Duodenal mucosa (tissue), 2 donors: Measurements from ENCODE around the gene HOXC13.

Experiments
- H3K27ac ChIP-seq: one replicate; pipeline ENCODE4 v1.7.0; 2013; ENCODE audit warnings: low read depth, low read length
- H3K27me3 ChIP-seq, 2 donors: one replicate each; pipeline ENCODE4 v1.7.0; 2013; ENCODE audit warnings: low read length in 2 of 2, control low read depth in 1 of 2; ENCODE audit not compliant: insufficient read depth in 2 of 2, control insufficient read depth in 1 of 2
- H3K36me3 ChIP-seq, 2 donors: one replicate each; pipeline ENCODE4 v1.7.0; 2013; ENCODE audit warnings: low read length in 2 of 2, control low read depth in 1 of 2; ENCODE audit not compliant: insufficient read depth in 2 of 2, control insufficient read depth in 1 of 2
- H3K4me1 ChIP-seq, 2 donors: one replicate each; pipeline ENCODE4 v1.7.0; 2013; ENCODE audit warnings: low read length in 2 of 2, control low read depth in 1 of 2; ENCODE audit not compliant: insufficient read depth in 2 of 2, control insufficient read depth in 1 of 2
- H3K4me3 ChIP-seq, 2 donors: one replicate each; pipeline ENCODE4 v1.7.0; 2013; ENCODE audit warnings: low read length in 2 of 2, low read depth in 1 of 2
- H3K9ac ChIP-seq, 2 donors: one replicate each; pipeline ENCODE4 v1.7.0; 2013; ENCODE audit warnings: low read length in 2 of 2, low read depth in 1 of 2
- H3K9me3 ChIP-seq, 2 donors: one replicate each; pipeline ENCODE4 v1.7.0; 2013; ENCODE audit warnings: low read length in 2 of 2, control low read depth in 1 of 2; ENCODE audit not compliant: control insufficient read depth in 1 of 2

The HOXC13 gene

DNA sequence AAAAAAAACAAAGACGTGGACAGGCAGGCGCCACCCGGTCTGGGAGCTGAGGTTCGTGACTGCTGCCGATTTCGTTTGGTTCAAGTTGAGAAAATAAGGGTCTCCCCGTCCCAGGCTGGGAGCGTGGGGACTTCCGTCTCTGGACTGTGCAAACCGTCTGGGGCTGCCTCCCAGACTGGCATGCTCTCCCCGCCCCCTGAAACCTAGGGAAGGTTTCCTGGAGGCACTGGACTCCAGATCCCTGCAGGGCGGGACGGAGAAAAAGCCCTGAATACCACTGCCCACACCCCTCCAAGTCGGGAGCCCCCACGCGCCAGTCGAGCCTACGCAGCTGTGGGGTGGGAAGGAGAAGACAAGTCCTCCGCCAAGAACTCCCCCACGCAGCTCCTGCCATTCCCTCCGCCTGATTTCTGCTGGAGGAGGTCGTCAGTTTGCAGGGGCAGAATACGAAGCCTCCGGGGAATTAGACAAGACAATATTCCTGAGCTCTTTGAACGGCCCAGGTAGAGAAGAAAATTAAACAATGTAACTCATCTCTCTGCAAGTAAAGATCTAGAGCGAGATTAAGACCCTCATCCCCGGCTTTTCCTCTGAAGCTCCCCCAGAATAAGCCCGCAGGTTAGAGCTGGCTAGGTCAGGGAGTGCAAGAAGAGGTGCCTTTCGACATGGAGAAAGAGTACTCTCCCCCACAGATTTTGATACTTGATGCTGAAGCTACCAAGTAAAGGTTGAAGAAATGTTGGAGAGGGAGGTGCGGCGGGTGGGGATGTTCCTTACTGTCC is 10.4 kb upstream of the HOXC13 start:
- H3K4me3 ChIP-seq, result no peak overlapping the region
- peaks cover 75 to 98% of the 10 kb centered on the region in 2 donors for H3K27me3 ChIP-seq
- no peaks in the 10 kb centered on the region for H3K9me3 ChIP-seq
- no peak overlapping the region for H3K27ac ChIP-seq
- H3K36me3 ChIP-seq, result no peaks in the 10 kb centered on the region
- H3K9ac ChIP-seq, result no peak overlapping the region
- no peaks in the 10 kb centered on the region for H3K4me1 ChIP-seq

DNA sequence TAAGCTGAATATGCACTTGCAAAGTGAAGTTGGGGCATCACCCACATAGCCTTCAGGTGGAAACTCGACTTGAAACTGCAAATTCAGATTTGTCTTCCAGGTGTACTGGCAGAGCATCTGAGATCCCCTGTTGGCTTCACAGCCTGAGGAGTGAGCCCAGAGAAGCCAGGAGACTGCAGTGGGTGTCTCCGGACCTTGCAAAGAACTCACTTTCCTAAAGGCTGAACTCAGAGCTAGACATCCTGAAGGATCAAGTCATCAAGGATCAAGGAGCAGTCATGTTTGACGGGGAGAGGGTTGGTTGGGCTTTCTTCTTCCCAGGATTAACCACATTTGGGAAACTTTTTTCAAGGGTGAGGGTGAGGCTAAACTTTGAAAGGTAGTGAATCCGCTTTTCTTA is 9.1 kb upstream of the HOXC13 start:
- H3K27me3 ChIP-seq, result peaks cover 85 to 98% of the 10 kb centered on the region in 2 donors
- H3K27ac ChIP-seq, result no peak overlapping the region
- H3K4me1 ChIP-seq, result no peaks in the 10 kb centered on the region
- no peaks in the 10 kb centered on the region for H3K36me3 ChIP-seq
- H3K9ac ChIP-seq, result no peak overlapping the region
- H3K9me3 ChIP-seq, result no peaks in the 10 kb centered on the region
- no peak overlapping the region for H3K4me3 ChIP-seq

DNA sequence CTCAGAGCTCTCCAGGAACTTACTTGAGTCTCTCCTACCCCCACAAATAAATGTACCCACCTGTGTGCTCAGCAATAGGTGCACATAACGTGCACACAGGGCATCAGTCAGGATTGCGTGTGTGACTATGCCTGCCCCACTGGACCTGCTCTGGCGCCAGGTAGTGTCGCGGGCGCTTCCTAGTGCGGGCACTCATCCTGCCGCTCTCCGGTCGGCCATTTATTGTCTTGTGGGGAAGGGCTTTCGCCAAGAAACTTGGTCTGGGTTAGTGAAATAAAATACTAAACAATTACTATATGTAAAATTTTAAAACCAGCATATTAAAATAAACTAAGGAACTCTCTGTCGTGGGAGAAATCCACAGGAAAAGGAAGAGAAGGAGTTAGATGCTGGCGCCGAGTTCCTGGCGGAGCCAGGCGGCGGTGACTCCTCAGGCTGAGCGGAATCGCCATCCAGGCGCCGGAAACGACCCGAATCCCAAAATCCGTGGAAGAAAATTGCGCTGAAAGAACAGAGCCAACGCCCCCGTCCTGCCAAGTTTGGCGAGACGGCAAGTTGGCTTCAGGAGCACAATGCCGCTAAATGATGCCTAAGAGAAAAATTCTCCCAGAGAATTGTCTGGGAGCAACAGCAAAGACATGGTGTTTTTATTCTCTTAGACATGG is 7.9 kb upstream of the HOXC13 start:
- H3K4me3 ChIP-seq, result no peak overlapping the region
- no peaks in the 10 kb centered on the region for H3K9me3 ChIP-seq
- H3K27me3 ChIP-seq, result peaks cover 90 to 98% of the 10 kb centered on the region in 2 donors

DNA sequence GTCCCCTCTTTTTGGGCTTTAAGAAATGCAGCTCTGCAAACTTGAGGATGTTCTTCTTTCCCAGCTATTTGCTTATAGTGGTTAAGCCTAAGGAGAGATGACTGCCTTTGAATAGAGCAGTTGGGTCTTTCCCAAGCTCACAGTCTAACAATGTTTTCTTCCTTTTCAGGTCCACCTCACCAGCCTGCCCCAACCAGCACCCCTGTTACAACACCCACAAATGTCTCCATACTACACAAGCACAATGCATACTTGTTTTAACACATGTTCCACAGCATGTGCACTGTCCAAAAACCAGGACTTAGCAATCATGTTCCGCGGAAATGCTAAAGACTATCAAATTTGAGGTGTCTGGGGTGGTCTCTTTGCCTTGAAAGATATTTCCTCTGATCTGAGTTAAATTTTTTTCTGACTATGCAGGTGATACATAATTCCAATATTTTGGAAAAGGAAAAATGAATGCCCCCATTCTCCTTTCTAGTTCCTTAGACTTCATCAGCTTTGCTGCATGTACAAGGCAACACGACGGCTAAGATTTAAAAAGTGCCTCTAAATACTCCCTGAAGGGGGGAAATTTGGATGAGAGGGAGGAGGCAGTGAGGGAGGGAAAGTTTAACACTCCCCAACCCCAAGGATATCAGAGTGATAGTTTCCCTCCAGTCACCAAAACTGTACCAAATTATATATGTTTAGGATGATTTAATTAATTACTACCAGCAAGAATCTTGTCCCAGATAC is 6.6 kb upstream of the HOXC13 start:
- Histone ChIP-seq H3K36me3 (no peaks in the 10 kb centered on the region), H3K9me3 (no peaks in the 10 kb centered on the region), H3K4me3 (no peak overlapping the region), H3K9ac (no peak overlapping the region), H3K27me3 (peaks cover 86 to 98% of the 10 kb centered on the region in 2 donors), H3K4me1 (no peaks in the 10 kb centered on the region), H3K27ac (no peak overlapping the region)

More for the DNA sequence above, 7.9 kb upstream of the HOXC13 start:
- Histone ChIP-seq H3K9ac (no peak overlapping the region), H3K4me1 (no peaks in the 10 kb centered on the region), H3K36me3 (no peaks in the 10 kb centered on the region), H3K27ac (no peak overlapping the region)

DNA sequence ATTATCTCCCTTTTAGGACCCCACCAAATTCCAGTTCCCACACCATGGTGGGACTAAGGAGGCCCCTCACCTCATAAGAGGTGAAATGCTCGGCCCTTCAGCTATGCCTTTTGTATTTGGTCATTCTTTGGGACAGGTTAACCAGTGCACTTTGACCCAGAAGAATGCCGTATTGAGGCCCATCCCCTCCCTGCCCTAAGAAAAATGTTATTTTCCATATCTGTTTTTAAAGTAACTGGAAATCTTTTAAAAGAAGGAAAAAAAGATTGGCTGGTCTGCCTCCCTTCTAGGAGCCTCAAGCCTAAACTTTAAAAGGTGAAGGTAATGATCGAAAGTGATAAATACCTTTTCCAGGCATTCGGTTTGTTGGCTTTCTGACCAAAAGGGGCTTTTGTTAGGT is 5.7 kb upstream of the HOXC13 start:
- Histone ChIP-seq H3K4me3 (no peak overlapping the region), H3K27me3 (peaks cover 86 to 98% of the 10 kb centered on the region in 2 donors), H3K36me3 (no peaks in the 10 kb centered on the region), H3K9me3 (no peaks in the 10 kb centered on the region), H3K27ac (no peak overlapping the region), H3K9ac (no peak overlapping the region), H3K4me1 (no peaks in the 10 kb centered on the region)

DNA sequence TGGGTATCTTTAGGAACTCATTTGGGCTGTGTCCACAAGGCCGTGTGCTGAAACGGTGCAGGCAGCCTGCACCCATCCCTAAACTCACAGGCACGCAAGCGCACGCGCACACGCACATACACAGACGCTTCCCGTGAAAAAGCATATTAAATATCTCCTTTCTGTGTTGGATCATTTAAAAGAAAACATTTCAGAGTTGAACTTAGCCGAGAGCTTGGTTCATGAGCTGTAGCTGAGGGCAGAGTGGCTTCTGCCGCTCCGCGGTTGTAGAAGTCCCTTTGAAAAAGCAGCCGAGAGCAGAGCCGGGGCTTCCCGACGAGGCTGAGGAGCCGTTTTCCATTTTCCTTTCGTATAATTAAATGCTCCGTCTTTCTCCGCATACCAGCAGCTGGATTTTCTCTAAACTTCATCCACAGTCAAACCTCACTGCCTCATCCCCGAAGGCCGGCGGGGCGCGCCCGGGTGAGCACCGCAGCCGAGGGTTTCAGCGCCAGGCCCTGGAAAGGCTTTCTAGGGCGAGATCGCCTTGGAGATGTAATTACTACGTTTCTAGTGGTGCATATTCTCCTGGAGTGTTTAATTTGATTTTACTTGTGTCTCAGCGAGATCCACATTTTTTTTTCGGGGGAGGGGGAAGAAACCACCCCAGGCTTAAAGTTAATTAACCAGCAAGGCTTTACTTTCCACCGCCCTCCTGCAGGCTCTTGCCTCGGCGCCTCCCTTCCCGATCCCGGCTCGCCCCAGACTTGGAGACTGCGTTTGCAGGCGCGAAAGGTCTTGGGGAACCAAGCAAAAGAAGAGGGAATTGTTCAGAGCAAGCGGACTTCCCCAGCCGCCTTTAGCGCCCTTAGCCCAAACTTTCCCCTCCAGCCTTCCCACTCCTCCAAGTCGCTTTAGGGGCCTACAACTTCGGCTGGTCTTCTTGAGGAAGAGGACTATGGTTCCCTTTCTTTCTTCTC is 3.0 kb upstream of the HOXC13 start:
- H3K9ac ChIP-seq, result no peak overlapping the region
- no peak overlapping the region for H3K4me3 ChIP-seq
- H3K4me1 ChIP-seq, result no peaks in the 10 kb centered on the region
- no peak overlapping the region for H3K27ac ChIP-seq
- H3K9me3 ChIP-seq, result no peaks in the 10 kb centered on the region
- H3K27me3 ChIP-seq, result peaks cover 83 to 98% of the 10 kb centered on the region in 2 donors
- H3K36me3 ChIP-seq, result no peaks in the 10 kb centered on the region

DNA sequence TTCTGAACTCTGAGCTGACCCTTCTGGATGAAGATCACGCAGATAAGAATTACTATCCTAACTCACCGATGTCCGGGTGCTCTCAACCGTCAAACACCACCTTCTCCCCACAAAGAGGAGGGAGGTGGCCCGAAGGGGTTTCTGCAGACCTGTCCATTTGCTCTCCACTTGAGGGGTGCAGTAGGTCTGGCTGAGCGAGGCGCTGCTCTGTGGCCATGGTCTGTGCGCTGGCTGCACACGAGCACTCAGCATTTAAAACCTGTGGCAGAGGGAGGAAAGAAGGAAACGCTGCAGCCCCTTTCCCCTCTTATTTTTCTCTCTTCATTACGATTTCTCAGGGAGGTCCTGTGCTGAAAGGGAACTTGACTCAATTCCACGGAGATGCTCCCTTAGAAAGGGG is 1.5 kb upstream of the HOXC13 start:
- Histone ChIP-seq H3K27me3 (peaks cover 82 to 98% of the 10 kb centered on the region in 2 donors), H3K27ac (no peak overlapping the region), H3K9me3 (no peaks in the 10 kb centered on the region), H3K4me1 (no peaks in the 10 kb centered on the region), H3K9ac (no peak overlapping the region), H3K4me3 (no peak overlapping the region), H3K36me3 (no peaks in the 10 kb centered on the region)

DNA sequence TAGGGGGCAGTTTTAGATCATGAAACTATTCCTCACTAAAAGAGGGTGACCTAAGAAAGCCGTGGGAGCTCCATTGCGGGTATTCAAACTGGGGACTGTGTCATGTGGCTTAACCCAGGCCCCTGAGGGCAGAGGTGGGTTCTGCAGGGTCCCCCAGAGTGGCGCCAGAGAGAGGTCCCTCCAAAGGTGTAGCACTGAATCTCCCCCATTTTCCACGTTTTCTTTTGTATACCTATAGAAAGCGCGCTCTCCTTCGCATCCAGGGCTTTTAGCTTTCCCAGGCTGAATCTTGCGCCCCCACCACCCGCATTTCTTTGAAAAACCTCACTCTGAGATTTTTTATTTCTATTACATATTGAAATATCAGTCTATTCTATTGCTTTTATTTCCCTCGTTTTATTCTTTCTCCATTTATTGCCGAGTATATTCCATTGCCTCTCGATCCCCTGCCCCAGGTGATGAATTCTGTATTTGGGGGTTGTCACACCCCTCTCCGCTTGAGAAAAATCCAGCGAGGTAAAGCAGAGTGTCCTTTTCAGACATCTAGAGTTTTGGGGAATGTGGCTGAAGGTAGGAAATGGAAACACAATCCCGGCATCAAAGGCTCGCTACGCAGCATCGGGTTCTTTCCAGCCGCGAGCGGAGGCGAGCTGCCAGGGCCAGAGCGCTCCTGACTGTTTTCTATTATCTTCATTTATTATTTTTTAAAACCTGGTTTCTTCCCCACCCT is 870 bp upstream of the HOXC13 start:
- H3K4me3 ChIP-seq, result no peak overlapping the region
- no peaks in the 10 kb centered on the region for H3K9me3 ChIP-seq
- no peaks in the 10 kb centered on the region for H3K36me3 ChIP-seq
- H3K4me1 ChIP-seq, result no peaks in the 10 kb centered on the region
- peaks cover 82 to 97% of the 10 kb centered on the region in 2 donors for H3K27me3 ChIP-seq
- H3K27ac ChIP-seq, result no peak overlapping the region
- H3K9ac ChIP-seq, result no peak overlapping the region
